Measurements from ENCODE around the gene NRG3. TPM values are rescaled to one million over a fixed set of nuclear protein-coding genes. Genes with fewer than 3 reads are reported as not detected.
A peak's percentile ranks its signal among the peaks of the same experiment; 100 is the strongest.

The NRG3 gene
- total RNA-seq, 6 experiments from 2014 or later: 0.34 to 0.99 (median 0.75) TPM

- no peaks in the 10 kb centered on the region for H3K27me3 ChIP-seq
- intact Hi-C loops (cut with DNase I): no loop called here
- ATAC-seq: no peak
- no peaks in the 10 kb centered on the region for H3K4me1 ChIP-seq
- TF ChIP-seq POLR2A (IDR thresholded peaks at IDR 0.05): no peak
- no peak for TF ChIP-seq CTCF (IDR thresholded peaks at IDR 0.05)
- H3K4me3 ChIP-seq: no peak overlapping the region
- no peaks in the 10 kb centered on the region for H3K9me3 ChIP-seq
- DNase-seq: no peak
- no peak overlapping the region for H3K27ac ChIP-seq
- H3K36me3 ChIP-seq: no peaks in the 10 kb centered on the region
- WGBS (ENCODE audit: insufficient coverage, low coverage, low lambda C conversion rate, missing lambda C conversion rate): 81% methylated on average over 2 of the region's 2 CpGs
Observed at GRCh38 chr10:82966130-82966529, 1091.1 kb downstream of the NRG3 start.

DNA sequence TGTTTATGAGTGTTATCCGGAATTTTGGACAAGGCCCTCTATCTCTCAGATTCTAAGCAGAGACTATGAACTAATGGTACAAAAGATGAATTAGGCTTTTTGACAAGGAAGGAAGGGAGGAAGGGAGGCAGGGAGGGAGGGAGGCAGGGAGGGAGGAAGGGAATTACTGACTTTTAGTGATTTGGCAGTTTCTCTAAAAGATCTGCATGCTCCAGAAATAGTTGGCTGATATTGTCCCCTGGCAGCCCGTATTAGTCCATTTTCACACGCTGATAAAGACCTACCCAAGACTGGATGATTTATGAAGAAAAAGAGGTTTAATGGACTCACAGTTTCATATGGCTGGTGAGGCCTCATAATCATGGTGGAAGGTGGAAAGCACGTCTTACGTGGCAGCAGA is 1093.5 kb downstream of the NRG3 start:
- Histone ChIP-seq H3K9me3 (no peaks in the 10 kb centered on the region), H3K27ac (no peak overlapping the region), H3K36me3 (no peaks in the 10 kb centered on the region), H3K4me3 (no peak overlapping the region), H3K4me1 (no peaks in the 10 kb centered on the region), H3K27me3 (no peaks in the 10 kb centered on the region)
- WGBS (ENCODE audit: insufficient coverage, low coverage, low lambda C conversion rate, missing lambda C conversion rate): 50% methylated on average over 5 of the region's 5 CpGs
- ATAC-seq (no peak), DNase-seq (no peak)
- intact Hi-C loops (cut with DNase I): no loop called here
- TF ChIP-seq POLR2A (IDR thresholded peaks at IDR 0.05): no peak
- no peak for TF ChIP-seq CTCF (IDR thresholded peaks at IDR 0.05)

DNA sequence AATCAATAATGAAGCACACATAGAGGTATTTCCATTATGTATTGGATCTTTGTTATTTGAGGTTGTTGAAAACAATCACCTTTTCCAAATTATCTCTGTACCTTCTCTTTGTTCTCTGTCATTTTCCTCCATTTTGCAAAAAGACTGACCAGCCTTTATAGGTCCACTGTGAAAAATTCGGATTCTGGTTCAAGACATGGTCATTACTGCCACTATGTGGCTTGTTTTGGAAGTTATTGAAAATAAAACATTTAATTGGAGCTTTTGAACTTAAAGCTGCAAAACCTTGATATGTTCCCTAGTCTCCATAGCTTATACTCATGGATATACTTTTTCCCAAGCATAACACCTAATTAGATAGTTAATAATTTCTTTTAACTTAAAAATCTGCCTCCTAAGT is 1094.4 kb downstream of the NRG3 start:
- Histone ChIP-seq H3K4me1 (no peaks in the 10 kb centered on the region), H3K4me3 (no peak overlapping the region), H3K36me3 (no peaks in the 10 kb centered on the region), H3K27me3 (no peaks in the 10 kb centered on the region), H3K27ac (no peak overlapping the region), H3K9me3 (no peaks in the 10 kb centered on the region)
- WGBS (ENCODE audit: insufficient coverage, low coverage, low lambda C conversion rate, missing lambda C conversion rate): 5% methylated on average over 1 of the region's 1 CpG
- DNase-seq (no peak), ATAC-seq (no peak)
- TF ChIP-seq CTCF (IDR thresholded peaks at IDR 0.05) (peak; percentile 18 to 30 (median 26)), POLR2A (IDR thresholded peaks at IDR 0.05) (no peak)
- intact Hi-C loops (cut with DNase I): no loop called here

GRCh38 chr10:82980321-82980720 is 1105.3 kb downstream of the NRG3 start:
- no peaks in the 10 kb centered on the region for H3K36me3 ChIP-seq
- no peaks in the 10 kb centered on the region for H3K4me1 ChIP-seq
- no peak for TF ChIP-seq CTCF (IDR thresholded peaks at IDR 0.05)
- no peak for TF ChIP-seq POLR2A (IDR thresholded peaks at IDR 0.05)
- H3K27me3 ChIP-seq: no peaks in the 10 kb centered on the region
- WGBS (ENCODE audit: insufficient coverage, low coverage, low lambda C conversion rate, missing lambda C conversion rate): 62% methylated on average over 5 of the region's 5 CpGs
- no peak overlapping the region for H3K4me3 ChIP-seq
- H3K27ac ChIP-seq: no peak overlapping the region
- no peak for DNase-seq
- intact Hi-C loops (cut with DNase I): no loop called here
- no peaks in the 10 kb centered on the region for H3K9me3 ChIP-seq
- no peak for ATAC-seq

GRCh38 chr10:82981137-82981723 is 1106.2 kb downstream of the NRG3 start:
- WGBS (ENCODE audit: insufficient coverage, low coverage, low lambda C conversion rate, missing lambda C conversion rate): 62% methylated on average over 6 of the region's 6 CpGs
- Histone ChIP-seq H3K36me3 (no peaks in the 10 kb centered on the region), H3K4me1 (no peaks in the 10 kb centered on the region), H3K27ac (no peak overlapping the region), H3K27me3 (no peaks in the 10 kb centered on the region), H3K9me3 (no peaks in the 10 kb centered on the region), H3K4me3 (no peak overlapping the region)
- TF ChIP-seq POLR2A (IDR thresholded peaks at IDR 0.05): no peak
- TF ChIP-seq CTCF (IDR thresholded peaks at IDR 0.05): no peak
- no peak for DNase-seq
- no peak for ATAC-seq
- intact Hi-C loops (cut with DNase I): no loop called here
